Spleen (tissue), 11 donors: Measurements from ENCODE around the gene GAD1. TPM values are rescaled to one million over a fixed set of nuclear protein-coding genes. Genes with fewer than 3 reads are reported as not detected.

Experiments
- DNase-seq: peaks from one replicate; pipeline ENCODE4 v3.0.0-alpha.2; 2020
- H3K27ac ChIP-seq, 8 donors: fragments of 200-600 bp; sonication (generic) in 7 of 8; 1 replicate in 4 of 8; 2 replicates in 4 of 8; pipeline versions ENCODE4 v1.5.0 to v1.8.0; 2016 to 2021; ENCODE audit warnings: inconsistent platforms in 4 of 8, mild to moderate bottlenecking in 4 of 8, moderate library complexity in 1 of 8
- H3K27me3 ChIP-seq, 7 donors: fragments of 200-600 bp; sonication (generic) in 6 of 7; replicated peaks in 1 of 7; 1 replicate in 4 of 7; 2 replicates in 3 of 7; pipeline versions ENCODE4 v1.5.0 to v1.8.0; 2016 to 2021; ENCODE audit warnings: inconsistent platforms in 3 of 7, mild to moderate bottlenecking in 1 of 7
- H3K36me3 ChIP-seq, 6 donors: fragments of 200-600 bp; sonication (generic) in 5 of 6; 1 replicate in 4 of 6; 2 replicates in 2 of 6; pipeline versions ENCODE4 v1.5.0 to v1.8.0; 2016 to 2021; ENCODE audit warnings: inconsistent platforms in 2 of 6
- H3K4me1 ChIP-seq, 6 donors: fragments of 200-600 bp; sonication (generic) in 5 of 6; 1 replicate in 3 of 6; 2 replicates in 3 of 6; pipeline versions ENCODE4 v1.5.0 to v1.8.0; 2016 to 2021; ENCODE audit warnings: inconsistent platforms in 3 of 6
- H3K4me3 ChIP-seq, 8 donors: fragments of 200-600 bp; sonication (generic) in 7 of 8; 1 replicate in 4 of 8; 2 replicates in 4 of 8; pipeline versions ENCODE4 v1.5.0 to v1.8.0; 2016 to 2021; ENCODE audit warnings: inconsistent platforms in 4 of 8, mild to moderate bottlenecking in 4 of 8, moderate library complexity in 2 of 8
- H3K9me3 ChIP-seq, 8 donors: fragments of 200-600 bp; sonication (generic) in 7 of 8; 1 replicate in 4 of 8; 2 replicates in 4 of 8; pipeline versions ENCODE4 v1.5.0 to v1.8.0; 2016 to 2021; ENCODE audit warnings: inconsistent platforms in 4 of 8
- POLR2A ChIP-seq, 3 donors: fragments of 450-650 bp; IDR thresholded peaks; one replicate each; pipeline ENCODE4 v1.5.1; 2017; ENCODE audit warnings: antibody characterized with exemption in 3 of 3, mild to moderate bottlenecking in 1 of 3
- POLR2AphosphoS5 ChIP-seq, 3 donors: sonication (generic); formaldehyde crosslinking; IDR thresholded peaks; one replicate each; pipeline ENCODE4 v1.5.1; 2017; ENCODE audit warnings: antibody characterized with exemption in 3 of 3
- WGBS, 5 donors: extraction: QIAGEN DNeasy Blood & Tissue Kit in 3 of 5; methylation state at CpG; one replicate each; pipeline versions ENCODE4 v1.1.5 to v1.1.7; 2013 to 2018; 5-methylcytosine and 5-hydroxymethylcytosine counted together
- intact Hi-C: fragments of 100-400 bp; cut with DNase I; formaldehyde crosslinking; loops from one replicate; pipeline ENCODE4 v1.15.0; 2023; ENCODE audit warnings: low total_unique reads
- polyA plus RNA-seq, 3 donors: library from polyadenylated mRNA; stranded (reverse); fragments of 200-250 nt; gene quantifications; one replicate each; pipeline ENCODE4 v1.2.1, GENCODE V29; 2013
- total RNA-seq, 7 donors: library from RNA; depleted of rRNA in 3 of 7; stranded (reverse); fragments of >200 nt in 3 of 7; fragmentation: NEBNext Ultra II Directional in 4 of 7; extraction: Animal tissue kit (Norgen Biotek cat#: 25700) in 4 of 7; gene quantifications; one replicate each; pipeline versions ENCODE4 v1.1.0 to v1.2.1, GENCODE V29; 2016 to 2021
- TF ChIP-seq, protein P1 (sequence below), 11 experiments: fragments of 200-600 bp in 7 of 11; fragments of 450-650 bp in 4 of 11; sonication (generic) in 4 of 11; IDR thresholded peaks in 8 of 11; conservative IDR thresholded peaks in 3 of 11; 1 replicate in 7 of 11; 2 replicates in 4 of 11; pipeline versions ENCODE4 v1.4.0 to v1.8.0; 2016 to 2021; ENCODE audit warnings: antibody characterized with exemption in 11 of 11, inconsistent platforms in 4 of 11, mild to moderate bottlenecking in 1 of 11
- donor health status: healthy with polysubstance abuse.
- donor health status: DM: no; HTN: no; CAD: no; lungs with moderate emphysema.
- donor health status: DM: no; HTN: no; CAD: no.
- donor health status: Bipolar disorder and iron deficiency.
- donor health status: healthy.
- donor health status: DM: no; HTN: no; CAD: no.
- donor health status: DM: yes; HTN: yes; CAD: no.

Gene GAD1
- total and polyA plus RNA-seq, 10 donors: 0.08 to 1.4 (median 0.16) TPM; not detected in 3

DNA sequence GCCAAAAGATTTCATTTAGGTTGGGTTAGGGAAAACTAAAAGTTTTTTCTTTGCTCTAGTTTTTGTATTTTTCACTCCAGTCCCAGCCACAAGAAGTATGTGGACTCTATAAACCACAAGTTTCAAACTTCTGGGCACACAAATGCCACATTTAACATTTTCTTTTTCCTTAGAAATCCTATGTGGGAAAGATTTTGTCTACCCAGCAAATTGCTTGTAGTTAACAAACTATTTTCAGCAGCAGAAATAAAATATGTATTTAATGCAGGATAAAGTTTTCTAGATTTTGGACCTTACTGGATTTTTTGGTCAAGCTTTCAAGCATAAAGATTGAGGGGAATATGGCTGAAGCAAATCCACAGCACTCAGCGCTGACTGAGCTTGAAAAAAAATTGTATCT is 37.4 kb upstream of the GAD1 start:
- Histone ChIP-seq H3K27ac (no peak overlapping the region), H3K4me1 (no peaks in the 10 kb centered on the region), H3K4me3 (no peak overlapping the region), H3K9me3 (no peaks in the 10 kb centered on the region), H3K36me3 (no peaks in the 10 kb centered on the region), H3K27me3 (peaks cover 0 to 34% (median 4%) of the 10 kb centered on the region in 7 donors)
- no peak for DNase-seq
- 85 to 100% (median 92%) methylated on average over 1 of the region's 1 CpG for WGBS, 5 donors
- TF ChIP-seq POLR2AphosphoS5 (IDR thresholded peaks at IDR 0.05): no peak
- TF ChIP-seq, protein P1, sequence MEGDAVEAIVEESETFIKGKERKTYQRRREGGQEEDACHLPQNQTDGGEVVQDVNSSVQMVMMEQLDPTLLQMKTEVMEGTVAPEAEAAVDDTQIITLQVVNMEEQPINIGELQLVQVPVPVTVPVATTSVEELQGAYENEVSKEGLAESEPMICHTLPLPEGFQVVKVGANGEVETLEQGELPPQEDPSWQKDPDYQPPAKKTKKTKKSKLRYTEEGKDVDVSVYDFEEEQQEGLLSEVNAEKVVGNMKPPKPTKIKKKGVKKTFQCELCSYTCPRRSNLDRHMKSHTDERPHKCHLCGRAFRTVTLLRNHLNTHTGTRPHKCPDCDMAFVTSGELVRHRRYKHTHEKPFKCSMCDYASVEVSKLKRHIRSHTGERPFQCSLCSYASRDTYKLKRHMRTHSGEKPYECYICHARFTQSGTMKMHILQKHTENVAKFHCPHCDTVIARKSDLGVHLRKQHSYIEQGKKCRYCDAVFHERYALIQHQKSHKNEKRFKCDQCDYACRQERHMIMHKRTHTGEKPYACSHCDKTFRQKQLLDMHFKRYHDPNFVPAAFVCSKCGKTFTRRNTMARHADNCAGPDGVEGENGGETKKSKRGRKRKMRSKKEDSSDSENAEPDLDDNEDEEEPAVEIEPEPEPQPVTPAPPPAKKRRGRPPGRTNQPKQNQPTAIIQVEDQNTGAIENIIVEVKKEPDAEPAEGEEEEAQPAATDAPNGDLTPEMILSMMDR (IDR thresholded peaks at IDR 0.05 in 8 of 11, conservative IDR thresholded peaks at IDR 0.05 in 3 of 11): no peak
- intact Hi-C loops: no loop called here

DNA sequence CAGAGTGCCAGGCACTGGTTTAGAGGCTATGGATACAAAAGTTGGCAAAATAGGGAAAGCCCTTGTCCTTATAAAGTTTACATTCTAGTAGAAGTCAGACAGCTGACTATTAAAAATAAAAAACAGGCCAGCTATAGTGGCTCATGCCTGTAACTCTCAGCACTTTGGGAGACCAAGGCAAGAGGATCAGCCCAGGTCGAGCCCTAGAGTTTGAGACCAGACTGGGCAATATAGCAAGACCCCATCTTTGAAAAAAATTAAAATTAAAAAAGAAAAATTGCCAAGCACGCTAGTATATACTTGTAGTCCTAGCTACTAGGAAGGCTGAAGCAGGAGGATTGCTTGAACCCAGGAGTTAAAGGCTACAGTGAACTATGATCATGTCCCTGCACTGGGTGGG is 34.0 kb upstream of the GAD1 start:
- Histone ChIP-seq H3K4me1 (no peaks in the 10 kb centered on the region), H3K27me3 (peaks cover 0 to 25% (median under 1%) of the 10 kb centered on the region in 7 donors), H3K9me3 (no peaks in the 10 kb centered on the region), H3K4me3 (no peak overlapping the region), H3K36me3 (no peaks in the 10 kb centered on the region), H3K27ac (no peak overlapping the region)
- intact Hi-C loops: no loop called here
- DNase-seq: no peak
- 64 to 87% (median 73%) methylated on average over 2 of the region's 2 CpGs for WGBS, 5 donors
- TF ChIP-seq POLR2AphosphoS5 (IDR thresholded peaks at IDR 0.05) (no peak), POLR2A (IDR thresholded peaks at IDR 0.05) (no peak)
- TF ChIP-seq, protein P1 (IDR thresholded peaks at IDR 0.05 in 8 of 11, conservative IDR thresholded peaks at IDR 0.05 in 3 of 11): no peak

DNA sequence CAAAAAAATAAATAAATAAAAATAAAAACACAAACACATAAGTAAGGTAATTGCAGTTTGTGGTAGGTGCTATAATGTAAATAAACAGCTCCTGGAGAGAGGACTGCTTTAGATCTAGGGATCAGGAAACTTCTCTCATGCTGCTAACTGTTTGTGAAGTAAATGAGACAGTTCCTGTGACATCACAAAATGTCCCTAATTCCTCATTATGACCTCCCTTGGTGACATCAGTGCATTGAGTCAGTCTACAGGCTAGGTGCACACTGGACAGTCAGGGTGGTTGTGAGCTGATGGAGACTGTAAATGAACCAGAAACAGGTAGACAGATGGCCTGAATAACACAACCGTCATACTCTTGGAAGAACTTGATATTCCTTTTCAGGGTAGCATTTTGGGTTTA is 33.1 kb upstream of the GAD1 start:
- H3K27me3 ChIP-seq: peaks cover 0 to 22% (median 0%) of the 10 kb centered on the region in 7 donors
- H3K4me3 ChIP-seq: no peak overlapping the region
- intact Hi-C loops: no loop called here
- no peaks in the 10 kb centered on the region for H3K4me1 ChIP-seq
- WGBS, 5 donors: 90 to 100% (median 96%) methylated on average over 1 of the region's 1 CpG
- TF ChIP-seq POLR2AphosphoS5 (IDR thresholded peaks at IDR 0.05): no peak
- TF ChIP-seq, protein P1 (IDR thresholded peaks at IDR 0.05 in 8 of 11, conservative IDR thresholded peaks at IDR 0.05 in 3 of 11): no peak
- TF ChIP-seq POLR2A (IDR thresholded peaks at IDR 0.05): no peak
- H3K36me3 ChIP-seq: no peaks in the 10 kb centered on the region
- H3K9me3 ChIP-seq: no peaks in the 10 kb centered on the region
- no peak for DNase-seq
- no peak overlapping the region for H3K27ac ChIP-seq

DNA sequence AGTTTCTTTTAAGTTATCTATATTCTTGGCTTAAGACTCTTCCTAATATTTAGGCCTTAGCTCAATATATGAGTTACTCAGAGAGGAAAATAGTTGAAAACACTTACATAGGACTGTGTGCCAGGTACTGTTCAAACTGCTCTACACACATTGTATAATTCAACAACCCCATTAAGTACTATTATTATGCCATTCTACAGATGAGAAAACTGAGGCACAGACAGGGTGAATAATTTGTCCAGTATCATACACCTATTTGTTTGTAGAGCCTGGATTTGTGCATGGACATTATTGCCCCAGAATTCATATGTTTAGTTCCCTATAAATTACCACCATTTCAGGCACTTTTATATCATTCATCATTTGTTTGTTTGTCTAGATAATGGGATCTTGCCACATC is 17.7 kb upstream of the GAD1 start:
- Histone ChIP-seq H3K4me1 (no peaks in the 10 kb centered on the region), H3K27ac (no peak overlapping the region), H3K27me3 (peaks cover 0 to 49% (median 0%) of the 10 kb centered on the region in 7 donors), H3K9me3 (no peaks in the 10 kb centered on the region), H3K4me3 (no peak overlapping the region), H3K36me3 (no peaks in the 10 kb centered on the region)
- TF ChIP-seq POLR2AphosphoS5 (IDR thresholded peaks at IDR 0.05): no peak
- intact Hi-C loops: no loop called here
- no peak for DNase-seq

DNA sequence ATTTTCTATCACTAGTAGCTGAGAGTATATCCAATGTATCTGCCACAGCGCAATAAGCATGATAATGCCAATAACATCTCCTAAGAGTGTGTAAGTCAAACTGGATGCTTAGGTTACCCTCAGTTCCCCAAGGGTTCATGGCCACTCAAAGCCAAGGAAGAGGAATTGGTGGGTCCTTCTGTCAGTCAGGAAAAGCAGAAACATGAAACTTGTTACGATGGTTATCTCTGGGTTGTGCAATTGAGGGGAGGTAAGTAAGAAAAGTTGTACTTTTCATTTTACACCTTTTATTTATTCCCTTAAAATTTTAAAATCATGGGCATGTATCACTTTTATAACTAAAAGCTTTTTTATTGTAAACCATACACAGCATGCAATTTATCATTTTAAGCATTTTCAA is 10.1 kb upstream of the GAD1 start:
- H3K27me3 ChIP-seq: peaks cover 0 to 36% (median 3%) of the 10 kb centered on the region in 7 donors
- H3K36me3 ChIP-seq: no peaks in the 10 kb centered on the region
- TF ChIP-seq POLR2A (IDR thresholded peaks at IDR 0.05) (no peak), POLR2AphosphoS5 (IDR thresholded peaks at IDR 0.05) (no peak)
- TF ChIP-seq, protein P1 (IDR thresholded peaks at IDR 0.05 in 8 of 11, conservative IDR thresholded peaks at IDR 0.05 in 3 of 11): no peak
- H3K4me1 ChIP-seq: no peaks in the 10 kb centered on the region
- H3K4me3 ChIP-seq: no peak overlapping the region
- 71 to 88% (median 83%) methylated on average over 2 of the region's 2 CpGs for WGBS, 5 donors
- DNase-seq: no peak
- no peaks in the 10 kb centered on the region for H3K9me3 ChIP-seq
- intact Hi-C loops: no loop called here
- no peak overlapping the region for H3K27ac ChIP-seq
